ENCODE results near the gene RASGEF1C.

Gene RASGEF1C

GRCh38 chr5:180179442-180180420 lies 29.3 kb downstream of the RASGEF1C start:
- no peak for FAIRE-seq

- no peak for FAIRE-seq
Measured at GRCh38 chr5:180178531-180179441, 30.2 kb downstream of the RASGEF1C start.

GRCh38 chr5:180176191-180176590 lies 32.8 kb downstream of the RASGEF1C start:
- no peak for FAIRE-seq

GRCh38 chr5:180175015-180175431 lies 34.0 kb downstream of the RASGEF1C start:
- no peak for FAIRE-seq

GRCh38 chr5:180174587-180174972 lies 34.4 kb downstream of the RASGEF1C start:
- no peak for FAIRE-seq

- no peak for FAIRE-seq
Measured at GRCh38 chr5:180173875-180174586, 35.0 kb downstream of the RASGEF1C start.

GRCh38 chr5:180173198-180173544 lies 35.8 kb downstream of the RASGEF1C start:
- no peak for FAIRE-seq

- FAIRE-seq: no peak
Measured at GRCh38 chr5:180172447-180173197, 36.4 kb downstream of the RASGEF1C start.

GRCh38 chr5:180171568-180172094 lies 37.4 kb downstream of the RASGEF1C start:
- no peak for FAIRE-seq

- FAIRE-seq: no peak
Measured at GRCh38 chr5:180170810-180171567, 38.0 kb downstream of the RASGEF1C start.

GRCh38 chr5:180170106-180170809 lies 38.8 kb downstream of the RASGEF1C start:
- no peak for FAIRE-seq

GRCh38 chr5:180169248-180170105 lies 39.5 kb downstream of the RASGEF1C start:
- no peak for FAIRE-seq

- no peak for FAIRE-seq
Measured at GRCh38 chr5:180168758-180169157, 40.3 kb downstream of the RASGEF1C start.

- FAIRE-seq: no peak
Measured at GRCh38 chr5:180166176-180166575, 42.8 kb downstream of the RASGEF1C start.

- FAIRE-seq: no peak
Measured at GRCh38 chr5:180162304-180162661, 46.7 kb downstream of the RASGEF1C start.

GRCh38 chr5:180161420-180162303 lies 47.3 kb downstream of the RASGEF1C start:
- FAIRE-seq: no peak

- no peak for FAIRE-seq
Measured at GRCh38 chr5:180160789-180161188, 48.2 kb downstream of the RASGEF1C start.

GRCh38 chr5:180160215-180160614 lies 48.8 kb downstream of the RASGEF1C start:
- no peak for FAIRE-seq

Data from endometrium (tissue), 2 donors.